ENCODE measurements around the gene MIPOL1.
"Not testable (repeated sequence)": the region's sequence is repeated elsewhere in the genome, so short reads cannot be mapped to it uniquely, and the experiment has no call there.

The MIPOL1 gene

DNA sequence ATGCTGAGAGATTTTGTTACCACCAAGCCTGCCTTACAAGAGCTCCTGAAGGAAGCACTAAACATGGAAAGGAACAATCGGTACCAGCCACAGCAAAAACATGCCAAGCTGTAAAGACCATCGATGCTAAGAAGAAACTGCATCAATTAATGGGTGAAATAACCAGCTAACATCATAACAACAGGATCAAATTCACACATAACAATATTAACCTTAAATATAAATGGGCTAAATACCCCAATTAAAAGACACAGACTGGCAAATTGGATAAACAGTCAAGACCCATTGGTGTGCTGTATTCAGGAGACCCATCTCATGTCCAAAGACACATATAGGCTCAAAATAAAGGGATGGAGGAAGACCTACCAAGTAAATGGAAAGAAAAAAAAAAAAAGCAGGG, 8.0 kb upstream of the MIPOL1 start:
- H3K4me1 ChIP-seq (ENCODE audit: insufficient read depth, low read length); H3K36me3 ChIP-seq (ENCODE audit: insufficient read depth, low read length); H3K27ac ChIP-seq (ENCODE audit: low read depth, low read length); H3K9me3 ChIP-seq (ENCODE audit: insufficient read depth, low read depth, low read length); H3K4me3 ChIP-seq (ENCODE audit: low read length); H3K27me3 ChIP-seq (ENCODE audit: insufficient read depth, low read length); H3K9ac ChIP-seq (ENCODE audit: low read depth, low read length): not testable (repeated sequence)
- WGBS, result 93% methylated on average over 2 of the region's 2 CpGs

- no peaks in the 10 kb centered on the region for H3K27me3 ChIP-seq (ENCODE audit: insufficient read depth, low read length)
- H3K9ac ChIP-seq (ENCODE audit: low read depth, low read length), result no peak overlapping the region
- no peaks in the 10 kb centered on the region for H3K36me3 ChIP-seq (ENCODE audit: insufficient read depth, low read length)
- no peak overlapping the region for H3K27ac ChIP-seq (ENCODE audit: low read depth, low read length)
- 95% methylated on average over 1 of the region's 2 CpGs for WGBS
- H3K9me3 ChIP-seq (ENCODE audit: insufficient read depth, low read depth, low read length), result no peaks in the 10 kb centered on the region
- H3K4me1 ChIP-seq (ENCODE audit: insufficient read depth, low read length), result no peaks in the 10 kb centered on the region; the same call in 1 of the 2 replicates
- no peak overlapping the region for H3K4me3 ChIP-seq (ENCODE audit: low read length)
Measured at GRCh38 chr14:37194698-37195097, 3.0 kb upstream of the MIPOL1 start.

DNA sequence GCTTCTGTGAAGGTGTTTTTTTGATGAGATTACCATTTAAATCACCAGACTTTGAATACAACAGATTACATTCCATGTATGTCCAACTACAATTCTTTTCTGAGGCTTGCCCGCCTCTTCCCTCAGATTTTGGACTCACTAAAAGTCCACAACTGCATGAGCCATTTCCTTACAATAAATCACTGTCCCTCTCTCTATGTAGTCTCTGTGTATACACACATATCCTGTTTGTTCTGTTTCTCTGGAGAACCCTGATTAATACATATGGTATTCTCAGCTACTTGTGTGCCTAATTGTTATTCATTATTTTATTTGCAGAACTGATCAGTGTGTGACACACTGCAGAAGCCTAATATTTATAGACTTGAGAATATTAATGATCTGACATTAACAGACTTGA, 2.4 kb upstream of the MIPOL1 start:
- Histone ChIP-seq H3K27ac (ENCODE audit: low read depth, low read length) (no peak overlapping the region), H3K4me3 (ENCODE audit: low read length) (no peak overlapping the region), H3K27me3 (ENCODE audit: insufficient read depth, low read length) (no peaks in the 10 kb centered on the region), H3K9me3 (ENCODE audit: insufficient read depth, low read depth, low read length) (no peaks in the 10 kb centered on the region), H3K9ac (ENCODE audit: low read depth, low read length) (no peak overlapping the region), H3K4me1 (ENCODE audit: insufficient read depth, low read length) (no peaks in the 10 kb centered on the region; the same call in 1 of the 2 replicates), H3K36me3 (ENCODE audit: insufficient read depth, low read length) (no peaks in the 10 kb centered on the region)
- 91% methylated on average over 1 of the region's 1 CpG for WGBS

DNA sequence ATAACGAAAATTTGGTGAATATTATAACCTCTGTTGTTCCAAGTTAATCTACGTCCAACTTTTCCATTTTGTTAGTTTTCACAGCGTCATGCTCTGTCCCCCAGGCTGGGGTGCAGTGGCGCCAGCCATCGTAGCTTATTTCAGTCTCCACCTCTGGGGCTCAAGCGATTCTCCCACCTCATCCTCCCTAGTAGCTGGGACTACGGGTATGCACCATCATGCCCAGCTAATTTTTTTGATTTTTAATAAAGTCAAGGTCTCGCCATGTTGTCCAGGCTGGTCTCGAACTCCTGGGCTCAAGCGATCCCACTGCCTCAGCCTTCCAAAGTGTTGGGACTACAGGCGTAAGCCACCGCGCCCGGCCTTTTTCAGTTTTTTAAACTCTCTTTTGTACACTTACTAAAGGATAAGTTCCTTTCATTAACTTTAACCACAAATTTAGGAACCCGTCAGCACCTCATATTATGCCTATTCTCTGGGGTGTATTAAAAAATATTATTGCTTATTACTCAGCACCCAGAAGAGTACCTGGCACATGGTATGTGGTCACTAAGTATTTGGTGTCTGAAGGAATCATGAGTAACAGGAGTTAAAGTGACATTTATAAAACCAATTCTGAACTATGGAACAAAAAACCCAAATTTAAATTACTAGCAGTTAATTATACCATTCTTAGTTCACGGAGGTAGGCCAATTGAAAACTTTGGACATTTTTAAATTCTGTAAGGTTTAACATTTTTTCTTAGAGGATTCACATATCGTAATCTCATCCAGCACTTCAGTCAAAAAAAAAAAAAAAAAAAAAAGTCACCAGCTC, 925 bp upstream of the MIPOL1 start:
- H3K27me3 ChIP-seq (ENCODE audit: insufficient read depth, low read length), result no peaks in the 10 kb centered on the region
- peak overlapping the region; percentile 76 for H3K9ac ChIP-seq (ENCODE audit: low read depth, low read length)
- H3K36me3 ChIP-seq (ENCODE audit: insufficient read depth, low read length), result no peaks in the 10 kb centered on the region
- H3K4me3 ChIP-seq (ENCODE audit: low read length), result peak overlapping the region; percentile 68
- no peak overlapping the region; the same call in 1 of the 2 replicates for H3K27ac ChIP-seq (ENCODE audit: low read depth, low read length)
- H3K9me3 ChIP-seq (ENCODE audit: insufficient read depth, low read depth, low read length), result no peaks in the 10 kb centered on the region
- WGBS, result 91% methylated on average over 16 of the region's 17 CpGs
- no peaks in the 10 kb centered on the region; the same call in 1 of the 2 replicates for H3K4me1 ChIP-seq (ENCODE audit: insufficient read depth, low read length)

- Histone ChIP-seq H3K4me3 (ENCODE audit: low read length) (peak overlapping the region; percentile 68), H3K9me3 (ENCODE audit: insufficient read depth, low read depth, low read length) (no peaks in the 10 kb centered on the region), H3K9ac (ENCODE audit: low read depth, low read length) (peak overlapping the region; percentile 76), H3K27me3 (ENCODE audit: insufficient read depth, low read length) (no peaks in the 10 kb centered on the region), H3K36me3 (ENCODE audit: insufficient read depth, low read length) (no peaks in the 10 kb centered on the region), H3K27ac (ENCODE audit: low read depth, low read length) (no peak overlapping the region), H3K4me1 (ENCODE audit: insufficient read depth, low read length) (no peaks in the 10 kb centered on the region; the same call in 1 of the 2 replicates)
- 33% methylated on average over 11 of the region's 11 CpGs for WGBS
Measured at GRCh38 chr14:37198273-37198598, 499 bp downstream of the MIPOL1 start.

GRCh38 chr14:37198907-37199306, 1.2 kb downstream of the MIPOL1 start:
- Histone ChIP-seq H3K9ac (ENCODE audit: low read depth, low read length) (no peak overlapping the region), H3K27me3 (ENCODE audit: insufficient read depth, low read length) (no peaks in the 10 kb centered on the region), H3K4me1 (ENCODE audit: insufficient read depth, low read length) (no peaks in the 10 kb centered on the region; the same call in 1 of the 2 replicates), H3K4me3 (ENCODE audit: low read length) (peak overlapping the region; percentile 68), H3K27ac (ENCODE audit: low read depth, low read length) (no peak overlapping the region), H3K36me3 (ENCODE audit: insufficient read depth, low read length) (0 out of 2 replicates have a peak, but pooled peaks cover under 1% of the 10 kb centered on the region), H3K9me3 (ENCODE audit: insufficient read depth, low read depth, low read length) (no peaks in the 10 kb centered on the region)
- 98% methylated on average over 4 of the region's 5 CpGs for WGBS

DNA sequence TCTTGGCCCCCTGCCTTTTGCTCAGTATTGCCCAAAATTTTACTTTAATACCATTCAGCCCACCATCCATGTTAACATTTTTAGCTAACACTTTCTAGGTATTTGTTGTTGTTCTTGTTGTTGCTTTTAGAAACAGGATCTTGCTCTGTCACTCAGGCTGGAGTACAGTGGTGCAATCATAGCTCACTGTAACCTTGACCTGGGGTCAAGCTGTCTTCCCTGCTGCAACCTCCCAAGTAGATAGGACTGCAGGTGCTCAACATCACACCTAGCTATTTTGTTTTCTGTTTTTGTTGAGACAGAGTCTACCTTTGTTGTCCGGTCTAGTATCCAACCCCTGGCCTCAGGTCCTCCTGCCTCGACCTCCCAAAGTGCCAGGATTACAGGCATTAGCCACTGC, 4.0 kb downstream of the MIPOL1 start:
- Histone ChIP-seq H3K9ac (ENCODE audit: low read depth, low read length) (no peak overlapping the region), H3K27me3 (ENCODE audit: insufficient read depth, low read length) (no peaks in the 10 kb centered on the region), H3K4me3 (ENCODE audit: low read length) (no peak overlapping the region), H3K27ac (ENCODE audit: low read depth, low read length) (no peak overlapping the region), H3K4me1 (ENCODE audit: insufficient read depth, low read length) (no peaks in the 10 kb centered on the region; the same call in 1 of the 2 replicates), H3K36me3 (ENCODE audit: insufficient read depth, low read length) (0 out of 2 replicates have a peak, but pooled peaks cover 5% of the 10 kb centered on the region), H3K9me3 (ENCODE audit: insufficient read depth, low read depth, low read length) (peaks cover 15% of the 10 kb centered on the region)
- WGBS, result 93% methylated on average over 2 of the region's 2 CpGs

DNA sequence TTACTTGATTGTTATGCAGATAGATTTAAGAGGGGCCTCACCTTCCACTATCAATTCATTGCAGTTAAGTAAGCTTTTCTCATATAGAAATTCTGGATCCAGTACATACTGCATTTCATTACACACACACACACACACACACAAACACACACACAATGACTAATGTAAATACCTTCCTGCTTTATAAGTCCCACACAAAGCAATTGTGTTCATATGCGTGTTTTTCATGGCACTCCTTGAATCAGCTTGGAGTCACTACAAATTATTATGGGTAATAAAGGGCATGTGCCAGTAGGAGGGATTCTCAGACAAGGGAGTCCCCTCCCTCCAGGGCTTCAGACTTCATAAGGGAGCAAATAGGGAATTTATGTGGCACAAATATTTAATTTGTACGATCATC, 4.5 kb downstream of the MIPOL1 start:
- no peaks in the 10 kb centered on the region for H3K27me3 ChIP-seq (ENCODE audit: insufficient read depth, low read length)
- WGBS, result 100% methylated on average over 1 of the region's 2 CpGs

DNA sequence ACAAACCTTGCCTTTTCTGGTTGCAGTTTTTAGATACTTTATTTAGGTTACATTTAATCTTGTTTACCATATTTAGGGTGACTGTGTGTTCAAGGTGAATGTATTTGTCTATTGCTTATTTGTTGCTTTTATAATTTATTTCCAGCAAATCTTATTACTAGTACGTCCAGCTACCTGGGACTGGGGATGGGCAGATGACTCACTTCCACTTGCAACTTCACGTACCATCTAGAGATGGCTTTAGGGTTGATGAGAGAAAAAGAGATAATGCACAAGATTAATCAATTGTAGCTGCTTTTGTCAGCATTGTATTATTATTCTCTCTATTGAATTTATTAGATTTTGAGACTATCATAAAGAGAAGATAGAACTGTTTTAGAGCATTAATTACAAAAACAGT, 5.1 kb downstream of the MIPOL1 start:
- Histone ChIP-seq H3K4me1 (ENCODE audit: insufficient read depth, low read length) (no peaks in the 10 kb centered on the region), H3K4me3 (ENCODE audit: low read length) (no peak overlapping the region), H3K36me3 (ENCODE audit: insufficient read depth, low read length) (peaks cover 7% of the 10 kb centered on the region; the same call in 1 of the 2 replicates), H3K27ac (ENCODE audit: low read depth, low read length) (no peak overlapping the region), H3K9ac (ENCODE audit: low read depth, low read length) (no peak overlapping the region), H3K27me3 (ENCODE audit: insufficient read depth, low read length) (no peaks in the 10 kb centered on the region), H3K9me3 (ENCODE audit: insufficient read depth, low read depth, low read length) (peaks cover 22% of the 10 kb centered on the region)
- 100% methylated on average over 1 of the region's 2 CpGs for WGBS

More for the DNA sequence above, 4.5 kb downstream of the MIPOL1 start:
- Histone ChIP-seq H3K4me3 (ENCODE audit: low read length) (no peak overlapping the region), H3K36me3 (ENCODE audit: insufficient read depth, low read length) (peaks cover 7% of the 10 kb centered on the region; the same call in 1 of the 2 replicates), H3K4me1 (ENCODE audit: insufficient read depth, low read length) (no peaks in the 10 kb centered on the region), H3K9ac (ENCODE audit: low read depth, low read length) (no peak overlapping the region), H3K27ac (ENCODE audit: low read depth, low read length) (no peak overlapping the region), H3K9me3 (ENCODE audit: insufficient read depth, low read depth, low read length) (peaks cover 20% of the 10 kb centered on the region)

DNA sequence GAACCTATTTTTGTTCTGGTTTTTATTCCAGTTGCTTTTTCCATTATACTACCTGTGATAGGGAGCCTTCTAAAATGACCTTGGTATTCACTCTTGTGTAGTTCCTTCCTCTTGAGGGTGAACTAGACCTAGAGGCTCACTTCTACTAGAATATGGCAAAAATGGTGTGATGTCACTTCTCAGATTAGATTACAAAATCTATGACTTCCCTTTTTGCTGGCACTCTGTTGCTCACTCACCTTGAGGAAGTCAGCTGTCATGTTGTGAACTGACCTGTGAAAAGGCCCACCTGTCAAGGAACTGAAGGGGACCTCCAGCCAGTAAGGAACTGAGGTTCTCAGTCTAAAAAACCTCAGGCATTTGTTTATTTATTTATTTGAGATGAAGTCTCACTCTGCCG, 5.7 kb downstream of the MIPOL1 start:
- Histone ChIP-seq H3K9ac (ENCODE audit: low read depth, low read length) (no peak overlapping the region), H3K27ac (ENCODE audit: low read depth, low read length) (no peak overlapping the region), H3K36me3 (ENCODE audit: insufficient read depth, low read length) (peaks cover 7% of the 10 kb centered on the region; the same call in 1 of the 2 replicates), H3K9me3 (ENCODE audit: insufficient read depth, low read depth, low read length) (peaks cover 25% of the 10 kb centered on the region), H3K27me3 (ENCODE audit: insufficient read depth, low read length) (no peaks in the 10 kb centered on the region), H3K4me1 (ENCODE audit: insufficient read depth, low read length) (no peaks in the 10 kb centered on the region), H3K4me3 (ENCODE audit: low read length) (no peak overlapping the region)
- 100% methylated on average over 1 of the region's 1 CpG for WGBS

GRCh38 chr14:37205623-37206605, 8.2 kb downstream of the MIPOL1 start:
- not testable (repeated sequence) for H3K27ac ChIP-seq (ENCODE audit: low read depth, low read length); H3K27me3 ChIP-seq (ENCODE audit: insufficient read depth, low read length); H3K4me1 ChIP-seq (ENCODE audit: insufficient read depth, low read length); H3K36me3 ChIP-seq (ENCODE audit: insufficient read depth, low read length); H3K4me3 ChIP-seq (ENCODE audit: low read length); H3K9ac ChIP-seq (ENCODE audit: low read depth, low read length)
- WGBS, result 94% methylated on average over 7 of the region's 7 CpGs
- H3K9me3 ChIP-seq (ENCODE audit: insufficient read depth, low read depth, low read length), result peaks cover 25% of the 10 kb centered on the region

All from HUES64 (cell line).